ENCODE data around the gene AKAP7.
"Not testable (repeated sequence)": the region's sequence is repeated elsewhere in the genome, so short reads cannot be mapped to it uniquely, and the experiment has no call there.

AKAP7 gene

DNA sequence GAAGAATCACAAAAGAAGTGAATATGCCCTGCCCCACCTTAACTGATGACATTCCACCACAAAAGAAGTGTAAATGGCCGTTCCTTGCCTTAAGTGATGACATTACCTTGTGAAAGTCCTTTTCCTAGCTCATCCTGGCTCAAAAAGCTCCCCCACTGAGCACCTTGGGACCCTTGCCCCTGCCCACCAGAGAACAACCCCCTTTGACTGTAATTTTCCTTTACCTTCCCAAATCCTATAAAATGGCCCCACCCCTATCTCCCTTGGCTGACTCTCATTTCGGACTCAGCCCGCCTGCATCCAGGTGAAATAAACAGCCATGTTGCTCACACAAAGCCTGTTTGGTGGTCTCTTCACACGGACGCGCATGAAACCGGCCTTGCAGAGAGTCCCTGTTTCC, 165.6 kb downstream of the AKAP7 start:
- not testable (repeated sequence) for DNase-seq

DNA sequence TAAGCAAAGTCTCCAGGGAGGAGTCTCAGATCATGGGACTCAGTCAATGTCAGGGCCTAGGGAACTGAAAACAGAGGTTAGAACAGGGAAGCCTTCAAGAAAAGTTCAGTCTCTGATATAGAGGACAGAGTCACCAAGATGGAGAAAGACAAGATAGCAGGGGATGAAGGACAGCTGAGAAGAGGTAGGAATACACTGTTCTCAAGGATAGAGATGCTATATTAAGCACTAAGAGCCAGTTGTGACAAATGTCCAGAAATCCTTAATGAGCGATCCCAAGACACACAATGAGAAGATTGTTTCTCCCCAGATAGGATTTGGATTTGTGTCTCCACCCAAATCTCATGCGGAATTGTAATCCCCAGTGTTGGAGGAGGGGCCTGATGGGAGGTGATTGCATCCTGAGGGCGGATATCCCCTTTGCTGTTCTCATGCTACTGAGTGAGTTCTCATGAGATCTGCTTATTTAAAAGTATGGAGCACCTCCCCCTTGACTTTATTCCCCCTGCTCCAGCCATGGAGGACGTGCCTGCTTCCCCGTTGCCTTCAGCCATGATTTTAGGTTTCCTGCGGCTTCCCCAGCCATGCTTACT, 168.2 kb downstream of the AKAP7 start:
- DNase-seq = no peak

DNA sequence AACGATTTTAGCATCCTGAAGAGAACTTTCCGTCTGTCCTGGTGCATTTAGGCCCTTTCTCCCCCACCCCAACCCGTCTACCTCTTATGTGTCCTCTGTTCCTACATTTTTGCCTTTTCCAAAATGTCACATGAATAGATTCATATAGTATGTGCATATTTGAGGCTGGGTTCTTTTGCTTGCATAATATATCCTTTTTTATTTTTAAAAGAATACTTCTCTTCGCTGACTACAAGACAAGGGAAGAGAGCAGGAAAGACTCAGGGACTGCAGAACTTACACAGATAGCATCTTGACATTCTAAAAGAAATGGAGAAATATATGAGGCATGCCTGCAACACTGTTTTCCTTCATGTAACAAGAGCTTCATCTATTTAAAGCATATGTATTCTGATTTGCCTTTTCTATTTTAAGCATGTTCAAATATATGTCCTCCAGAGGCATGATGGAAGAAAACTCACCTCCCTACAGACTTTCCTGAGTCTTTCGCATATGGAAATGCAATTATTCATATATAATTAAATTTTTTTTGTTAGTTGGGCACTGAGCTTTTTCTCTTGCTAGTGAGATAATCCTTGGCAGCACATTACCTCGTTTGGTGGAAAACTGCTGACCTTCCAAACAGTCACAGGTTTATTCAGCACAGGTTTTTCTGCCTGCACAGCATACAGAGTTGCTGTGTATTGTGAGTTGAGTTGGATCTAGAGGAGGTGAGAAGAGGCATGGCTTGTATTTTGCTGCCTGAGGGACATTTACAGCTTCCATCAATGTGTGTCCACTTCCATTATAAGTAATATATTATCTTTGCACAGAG, 170.0 kb downstream of the AKAP7 start:
- no peak for DNase-seq

GRCh38 chr6:131309437-131309836, 174.2 kb downstream of the AKAP7 start:
- DNase-seq = no peak

- DNase-seq = no peak
Observed at GRCh38 chr6:131314838-131315237, 179.6 kb downstream of the AKAP7 start.

DNA sequence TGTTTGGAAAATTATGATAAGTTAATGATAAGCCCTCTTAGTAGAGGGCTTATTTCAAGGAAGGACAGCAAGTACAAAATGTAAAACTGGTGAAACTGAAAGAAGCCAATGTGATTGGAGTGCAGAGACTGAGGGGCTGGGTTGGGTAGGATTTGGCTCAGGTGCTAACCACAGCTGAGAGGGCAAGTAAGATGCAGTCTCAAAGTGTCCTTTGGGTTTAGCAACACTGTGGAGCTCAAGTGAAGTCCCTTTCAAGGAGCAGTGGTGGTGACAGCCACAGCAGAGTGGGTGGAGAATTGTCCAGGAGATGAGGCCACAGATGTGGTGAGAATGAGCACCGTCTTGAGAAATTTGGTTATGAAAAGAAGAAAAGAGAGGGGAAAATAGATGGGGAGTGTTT, 181.4 kb downstream of the AKAP7 start:
- no peak for DNase-seq

GRCh38 chr6:131317516-131317915, 182.2 kb downstream of the AKAP7 start:
- DNase-seq = no peak

- no peak for DNase-seq
Observed at GRCh38 chr6:131321589-131321988, 186.3 kb downstream of the AKAP7 start.

GRCh38 chr6:131322125-131322524, 186.9 kb downstream of the AKAP7 start:
- DNase-seq = no peak

DNA sequence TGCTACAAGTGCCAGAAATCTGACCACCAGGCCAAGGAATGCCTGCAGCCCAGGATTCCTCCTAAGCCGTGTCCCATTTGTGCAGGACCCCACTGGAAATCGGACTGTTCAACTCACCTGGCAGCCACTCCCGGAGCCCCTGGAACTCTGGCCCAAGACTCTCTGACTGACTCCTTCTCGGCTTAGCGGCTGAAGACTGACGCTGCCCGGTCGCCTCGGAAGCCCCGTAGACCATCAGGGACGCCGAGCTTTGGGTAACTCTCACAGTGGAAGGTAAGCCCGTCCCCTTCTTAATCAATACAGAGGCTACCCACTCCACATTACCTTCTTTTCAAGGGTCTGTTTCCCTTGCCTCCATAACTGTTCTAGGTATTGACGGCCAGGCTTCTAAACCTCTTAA, 190.4 kb downstream of the AKAP7 start:
- DNase-seq = not testable (repeated sequence)

GRCh38 chr6:131328727-131329126, 193.5 kb downstream of the AKAP7 start:
- DNase-seq = not testable (repeated sequence)

DNA sequence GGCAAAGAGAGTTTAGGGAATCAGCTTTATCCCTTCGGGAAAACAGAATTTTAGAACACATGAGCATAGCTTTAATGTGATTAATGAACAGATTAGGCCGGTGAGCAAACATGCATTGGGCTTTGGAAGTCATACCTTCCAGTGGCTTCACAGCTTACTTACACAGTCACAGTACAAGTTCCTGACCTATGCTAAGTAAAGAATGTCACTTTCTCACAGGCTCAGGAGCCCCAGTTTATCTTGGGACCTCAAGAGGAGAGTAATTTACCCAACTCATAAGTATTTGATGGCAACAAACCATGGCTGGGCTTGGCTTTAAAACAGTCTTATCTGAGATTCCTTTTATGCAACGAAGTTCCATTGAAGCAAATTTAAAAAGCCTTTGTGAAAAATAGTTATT, 195.9 kb downstream of the AKAP7 start:
- DNase-seq = no peak

DNA sequence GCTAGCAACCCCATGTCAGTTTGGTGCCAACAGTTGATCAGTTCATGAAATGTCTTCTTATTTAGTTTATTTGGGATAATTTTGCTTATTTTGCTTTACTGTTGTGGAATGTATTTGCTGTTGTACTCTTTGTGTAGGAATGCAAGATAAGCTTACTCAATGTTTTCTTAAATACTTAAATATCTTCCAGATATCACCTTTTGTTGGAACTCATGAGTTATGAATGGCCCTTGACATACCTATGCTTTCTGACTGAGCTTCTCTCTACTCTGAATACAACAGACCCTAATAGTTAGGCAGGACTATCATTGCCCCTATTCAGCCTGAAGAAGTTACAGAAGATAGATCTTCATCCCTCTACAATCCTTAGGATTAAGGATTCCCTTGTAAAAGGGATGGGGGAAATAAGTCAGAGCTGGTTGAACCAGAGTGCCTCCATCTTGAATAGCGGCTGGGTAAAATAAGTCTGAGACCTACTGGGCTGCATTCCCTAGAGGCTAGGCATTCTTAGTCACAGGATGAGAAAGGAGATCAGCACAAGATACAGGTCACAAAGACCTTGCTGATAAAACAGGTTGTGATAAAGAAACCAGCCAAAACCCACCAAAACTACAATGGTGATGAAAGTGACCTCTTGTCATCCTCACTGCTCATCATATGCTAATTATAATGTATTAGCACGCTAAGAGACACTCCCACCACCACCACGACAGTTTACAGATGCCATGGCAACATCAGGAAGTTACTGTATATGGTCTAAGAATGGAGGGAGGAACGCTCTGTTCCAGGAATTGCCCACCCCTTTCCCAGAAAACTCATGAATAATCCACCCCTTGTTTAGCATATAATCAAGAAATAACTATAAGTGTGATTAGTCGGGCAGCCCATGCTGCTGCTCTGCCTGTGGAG, 196.9 kb downstream of the AKAP7 start:
- no peak for DNase-seq
